Jurkat, Clone E6-1 (cell line): Measurements from ENCODE around the gene RUNDC3A.
A peak's percentile ranks its signal among the peaks of the same experiment; 100 is the strongest.
"Not testable (repeated sequence)": the region's sequence is repeated elsewhere in the genome, so short reads cannot be mapped to it uniquely, and the experiment has no call there.

Source experiments
- DNase-seq: peaks from one replicate; pipeline ENCODE4 v3.0.0-alpha.2; 2011; ENCODE audit warnings: low read depth, low spot score
- H3K4me3 ChIP-seq: 2 replicates; pipeline ENCODE4 v1.5.1; 2011; ENCODE audit warnings: mild to moderate bottlenecking, low read length, control low read depth, moderate library complexity

The RUNDC3A gene

GRCh38 chr17:44352828-44353671 lies 44.6 kb downstream of the RUNDC3A start:
- DNase-seq, result no peak

GRCh38 chr17:44353672-44354331 lies 45.4 kb downstream of the RUNDC3A start:
- no peak for DNase-seq
- no peak overlapping the region for H3K4me3 ChIP-seq

More at GRCh38 chr17:44352828-44353671, 44.6 kb downstream of the RUNDC3A start:
- no peak overlapping the region for H3K4me3 ChIP-seq

- no peak for DNase-seq
- no peak overlapping the region for H3K4me3 ChIP-seq
Observed at GRCh38 chr17:44354582-44355561, 46.5 kb downstream of the RUNDC3A start.

GRCh38 chr17:44355642-44356099 lies 47.3 kb downstream of the RUNDC3A start:
- no peak for DNase-seq
- no peak overlapping the region for H3K4me3 ChIP-seq

- no peak for DNase-seq
- no peak overlapping the region for H3K4me3 ChIP-seq
Observed at GRCh38 chr17:44356241-44356640, 47.8 kb downstream of the RUNDC3A start.

GRCh38 chr17:44358066-44358465 lies 49.7 kb downstream of the RUNDC3A start:
- no peak for DNase-seq

GRCh38 chr17:44359006-44359405 lies 50.6 kb downstream of the RUNDC3A start:
- no peak overlapping the region for H3K4me3 ChIP-seq
- DNase-seq, result peak; percentile 37

More at GRCh38 chr17:44358066-44358465, 49.7 kb downstream of the RUNDC3A start:
- H3K4me3 ChIP-seq, result no peak overlapping the region

GRCh38 chr17:44359458-44360143 lies 51.2 kb downstream of the RUNDC3A start:
- H3K4me3 ChIP-seq, result no peak overlapping the region
- no peak for DNase-seq

GRCh38 chr17:44360144-44360533 lies 51.7 kb downstream of the RUNDC3A start:
- DNase-seq, result no peak
- no peak overlapping the region for H3K4me3 ChIP-seq

- H3K4me3 ChIP-seq, result no peak overlapping the region
- DNase-seq, result no peak
Observed at GRCh38 chr17:44360826-44361225, 52.4 kb downstream of the RUNDC3A start.

GRCh38 chr17:44361292-44362260 lies 53.2 kb downstream of the RUNDC3A start:
- DNase-seq, result no peak
- H3K4me3 ChIP-seq, result no peak overlapping the region

- DNase-seq, result no peak
- peak overlapping the region; percentile 65 for H3K4me3 ChIP-seq
Observed at GRCh38 chr17:44362459-44362948, 54.1 kb downstream of the RUNDC3A start.

GRCh38 chr17:44362949-44363612 lies 54.7 kb downstream of the RUNDC3A start:
- no peak for DNase-seq
- peak overlapping the region; percentile 65 for H3K4me3 ChIP-seq

- no peak for DNase-seq
- H3K4me3 ChIP-seq, result peak within 1 kb of the TSS; percentile 65
Observed at GRCh38 chr17:44363613-44364159, 55.3 kb downstream of the RUNDC3A start, which contains the start of gene FAM171A2. TSS of gene FAM171A2 (minus strand) at chr17:44363853. CDS start at chr17:44363714, 139 bp downstream.

GRCh38 chr17:44365051-44365450 lies 56.6 kb downstream of the RUNDC3A start:
- not testable (repeated sequence) for DNase-seq, H3K4me3 ChIP-seq

GRCh38 chr17:44367231-44367979 lies 59.0 kb downstream of the RUNDC3A start:
- H3K4me3 ChIP-seq, result no peak overlapping the region
- DNase-seq, result no peak
